DND-41 (cell line): ENCODE data around the gene CCN6.

Experiments used
- CTCF ChIP-seq: IDR thresholded peaks from 2 replicates; pipeline ENCODE4 v1.5.1; 2012; ENCODE audit warnings: borderline replicate concordance, low read length, moderate library complexity, mild to moderate bottlenecking; ENCODE audit not compliant: poor library complexity, severe bottlenecking; ENCODE audit errors: extremely low read depth
- EZH2 ChIP-seq: IDR thresholded peaks from 3 replicates; pipeline ENCODE4 v1.6.1; 2012; ENCODE audit warnings: borderline replicate concordance, low read depth, mild to moderate bottlenecking, moderate library complexity, low read length, inconsistent platforms; ENCODE audit not compliant: severe bottlenecking

DNA sequence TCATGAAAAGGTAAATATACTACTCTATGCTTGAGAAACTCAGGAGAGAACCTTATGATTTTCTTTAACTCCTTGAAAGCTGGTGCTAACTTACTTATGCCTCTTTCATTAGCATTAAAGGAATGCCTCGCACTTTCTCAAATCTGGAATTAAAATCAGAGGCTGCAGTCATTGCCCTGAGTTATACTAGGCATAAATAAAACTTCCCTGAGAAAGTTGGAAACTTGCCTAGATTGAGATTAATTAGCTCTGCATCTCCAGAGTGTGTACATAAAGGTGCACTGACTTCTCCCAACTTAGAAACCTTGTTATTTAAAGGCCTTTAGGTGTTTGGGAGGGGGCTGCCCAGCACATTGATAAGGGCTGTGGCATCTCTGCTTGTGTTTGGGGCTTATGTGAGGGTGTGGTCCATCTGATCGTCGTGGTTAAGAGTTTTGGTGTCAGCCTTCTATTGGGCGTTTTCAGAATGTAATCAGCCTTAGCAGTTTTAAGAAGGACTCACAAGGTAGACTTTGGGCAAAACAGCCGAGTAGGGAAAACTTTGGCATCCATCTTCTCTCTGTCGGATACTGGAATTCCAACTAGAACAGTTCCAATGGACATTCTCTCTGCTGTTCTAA lies 32.1 kb upstream of the CCN6 start:
- TF ChIP-seq CTCF (no peak), EZH2 (no peak)
